Stimulated activated CD4-positive, alpha-beta T cell treated with anti-CD3 and anti-CD28 coated beads, Interleukin-12 subunit alpha, Interleukin-12 subunit beta, amount 100 ng/mL, for 24 hours (primary cell): ENCODE results near the gene BTNL8.
"Not testable (repeated sequence)": the region's sequence is repeated elsewhere in the genome, so short reads cannot be mapped to it uniquely, and the experiment has no call there.

Experiments
- DNase-seq, 2 experiments: peaks; one replicate each; pipeline ENCODE4 v3.0.0-alpha.2; 2020; ENCODE audit warnings: low read depth in 2 of 2

Gene BTNL8

GRCh38 chr5:180874804-180875582, 24.0 kb upstream of the BTNL8 start:
- DNase-seq, result no peak

- DNase-seq, result no peak
Observed at GRCh38 chr5:180875860-180876426, 23.0 kb upstream of the BTNL8 start.

GRCh38 chr5:180885845-180886529, 13.0 kb upstream of the BTNL8 start:
- not testable (repeated sequence) for DNase-seq

DNA sequence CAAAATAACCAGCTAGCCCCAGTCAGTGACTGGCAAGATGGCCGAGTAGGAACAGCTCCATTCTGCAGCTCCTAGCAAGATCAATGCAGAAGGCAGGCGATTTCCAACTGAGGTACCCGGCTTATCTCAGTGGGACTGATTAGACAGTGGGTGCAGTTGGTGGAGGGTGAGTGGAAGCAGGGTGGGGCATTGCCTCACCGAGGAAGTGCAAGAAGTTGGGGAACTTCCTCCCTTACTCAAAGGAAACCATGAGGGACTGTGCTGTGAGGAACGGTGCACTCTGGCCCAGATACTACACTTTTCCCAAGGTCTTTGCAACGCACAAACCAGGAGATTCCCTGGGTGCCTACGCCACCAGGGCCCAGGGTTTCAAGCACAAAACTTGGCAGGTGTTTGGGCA, 9.6 kb upstream of the BTNL8 start:
- no peak for DNase-seq

GRCh38 chr5:180895330-180895729, 3.6 kb upstream of the BTNL8 start:
- not testable (repeated sequence) for DNase-seq

- DNase-seq, result no peak
Observed at GRCh38 chr5:180900178-180900577, 1.2 kb downstream of the BTNL8 start.

DNA sequence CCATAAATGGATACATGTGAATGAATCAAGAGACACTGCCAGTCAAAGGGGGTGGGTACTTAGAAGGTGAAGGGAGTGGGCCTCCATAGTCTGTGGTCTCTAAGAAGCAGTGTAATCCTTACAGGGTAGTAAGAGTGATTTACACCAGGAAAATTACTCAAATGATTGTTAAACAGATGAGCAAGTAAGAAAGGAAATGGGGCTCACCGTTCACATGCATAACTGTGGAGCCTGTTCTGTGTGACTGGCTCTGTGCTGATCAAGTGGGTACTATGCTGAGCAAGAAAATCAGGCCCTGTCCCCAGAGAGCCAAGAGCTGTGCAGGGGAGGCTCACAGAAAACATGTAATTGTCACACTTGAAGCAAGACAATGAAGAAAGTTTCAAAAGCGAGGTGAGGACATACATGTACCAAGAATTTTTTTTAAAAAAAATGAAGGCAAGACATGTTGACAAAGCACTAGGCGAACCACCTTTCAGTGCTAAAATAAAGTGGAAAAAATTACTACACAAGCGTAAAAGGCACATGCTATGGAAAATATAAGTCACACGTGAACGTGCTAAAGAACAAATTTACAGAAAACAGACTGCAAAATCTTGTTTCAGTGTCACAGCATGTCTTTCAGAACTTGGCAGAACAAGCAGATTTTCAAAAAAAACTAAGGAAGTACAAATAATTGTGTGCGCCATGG, 2.5 kb downstream of the BTNL8 start:
- no peak for DNase-seq

DNA sequence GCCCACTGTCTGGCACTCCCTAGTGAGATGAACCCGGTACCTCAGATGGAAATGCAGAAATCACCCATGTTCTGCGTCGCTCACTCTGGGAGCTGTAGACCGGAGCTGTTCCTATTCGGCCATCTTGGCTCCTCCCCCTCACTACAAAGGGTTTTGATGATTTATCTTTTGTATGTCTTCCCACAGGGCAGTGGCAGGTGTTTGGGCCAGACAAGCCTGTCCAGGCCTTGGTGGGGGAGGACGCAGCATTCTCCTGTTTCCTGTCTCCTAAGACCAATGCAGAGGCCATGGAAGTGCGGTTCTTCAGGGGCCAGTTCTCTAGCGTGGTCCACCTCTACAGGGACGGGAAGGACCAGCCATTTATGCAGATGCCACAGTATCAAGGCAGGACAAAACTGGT, 9.4 kb downstream of the BTNL8 start:
- DNase-seq, result no peak

DNA sequence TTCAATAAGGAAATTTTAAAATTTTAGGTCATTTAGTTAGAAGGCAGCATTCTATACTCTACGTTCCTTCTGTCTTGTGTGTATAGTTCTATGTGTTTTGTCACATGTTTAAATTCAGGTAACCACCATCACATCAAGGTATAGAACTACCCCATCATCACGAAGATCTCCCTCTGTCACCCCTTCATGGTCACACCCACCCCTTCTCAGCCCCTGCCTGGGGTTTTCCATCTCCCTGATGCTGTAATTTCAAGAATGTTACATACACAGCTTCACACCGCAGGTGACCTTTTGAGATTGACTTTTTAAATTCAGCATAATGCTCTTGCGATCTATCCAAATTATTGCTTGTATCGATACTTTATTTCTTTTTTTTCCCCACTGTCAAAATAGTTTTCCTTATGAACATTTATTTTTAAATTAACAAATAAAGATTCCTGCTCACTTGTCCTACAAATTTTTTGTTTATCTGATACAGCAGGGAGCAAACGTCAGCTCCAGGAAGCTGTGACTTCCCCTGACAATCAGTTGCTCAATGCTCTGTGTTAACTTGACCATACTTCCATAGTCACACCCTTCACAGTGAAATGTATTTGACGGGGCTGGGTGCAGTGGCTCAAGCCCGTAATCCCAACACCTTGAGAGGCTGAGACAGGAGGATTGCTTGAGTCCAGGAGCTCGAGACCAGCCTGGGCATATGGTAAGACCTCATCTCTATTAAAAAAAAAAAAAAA, 10.2 kb downstream of the BTNL8 start:
- no peak for DNase-seq

- no peak for DNase-seq
Observed at GRCh38 chr5:180909782-180910181, 10.8 kb downstream of the BTNL8 start.

GRCh38 chr5:180910182-180910581, 11.2 kb downstream of the BTNL8 start:
- no peak for DNase-seq

GRCh38 chr5:180910735-180911134, 11.8 kb downstream of the BTNL8 start:
- no peak for DNase-seq

GRCh38 chr5:180914646-180915045, 15.7 kb downstream of the BTNL8 start:
- DNase-seq, result no peak

- DNase-seq, result no peak
Observed at GRCh38 chr5:180915924-180916323, 17.0 kb downstream of the BTNL8 start.

GRCh38 chr5:180918380-180918779, 19.4 kb downstream of the BTNL8 start:
- no peak for DNase-seq

DNA sequence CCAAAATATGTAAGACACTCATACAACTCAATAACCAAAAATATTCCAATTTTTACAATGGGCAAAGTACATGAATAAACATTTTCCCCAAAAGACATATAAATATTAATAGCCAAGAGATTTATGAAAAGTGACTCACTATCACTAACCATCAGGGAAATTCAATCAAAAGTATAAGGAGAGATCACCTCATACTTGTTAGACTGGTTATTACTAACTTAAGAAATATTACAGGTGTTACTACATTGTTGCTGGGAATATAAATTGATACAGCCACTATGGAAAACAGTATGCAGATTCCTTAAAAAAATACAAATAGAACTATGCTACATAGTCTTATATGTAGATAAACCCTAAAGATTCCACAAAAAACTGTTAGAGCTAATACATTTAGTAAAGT, 21.8 kb downstream of the BTNL8 start:
- no peak for DNase-seq

- DNase-seq, result no peak
Observed at GRCh38 chr5:180922932-180923331, 24.0 kb downstream of the BTNL8 start.

DNA sequence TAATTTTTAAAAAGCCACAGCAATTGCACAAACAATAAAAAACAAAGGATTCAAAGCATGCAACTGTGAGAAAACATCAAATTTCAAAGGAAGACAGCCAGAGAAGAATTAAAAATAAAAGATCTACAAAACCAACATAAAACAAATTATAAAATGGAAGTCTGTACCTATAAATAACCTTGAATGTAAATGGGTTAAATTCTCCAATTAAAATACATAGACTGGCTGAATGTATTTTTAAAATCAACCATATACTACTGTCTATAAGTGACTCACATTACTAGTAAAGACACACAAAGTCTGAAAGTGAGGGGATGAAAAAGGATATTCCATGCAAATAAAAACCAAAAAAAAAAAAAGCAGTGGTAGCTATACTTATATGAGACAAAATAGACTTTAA, 33.7 kb downstream of the BTNL8 start:
- DNase-seq, result no peak

- no peak for DNase-seq
Observed at GRCh38 chr5:180935203-180935602, 36.2 kb downstream of the BTNL8 start.

- no peak for DNase-seq
Observed at GRCh38 chr5:180938294-180938693, 39.3 kb downstream of the BTNL8 start.

- no peak for DNase-seq
Observed at GRCh38 chr5:180950291-180950949, 51.5 kb downstream of the BTNL8 start.
